SK-N-SH treated with all-trans-retinoic acid at 6 μM for 48 hours (cell line): ENCODE results near the gene RTL1.

ENCODE experiments used
- ATAC-seq: fragments of 200-7000 bp; cut with Tn5 transposase; 3 replicates; pipeline ENCODE4 v1.9.1; 2020; ENCODE audit warnings: mild to moderate bottlenecking, moderate library complexity
- ARNTL ChIP-seq: fragments of 450-650 bp; formaldehyde crosslinking; IDR thresholded peaks from 2 replicates; pipeline ENCODE4 v1.5.0; 2020; ENCODE audit warnings: low read depth, mild to moderate bottlenecking, moderate library complexity, borderline replicate concordance
- BACH2 ChIP-seq: fragments of 250-450 bp; sonication (Bioruptor Pico); IDR thresholded peaks from 2 replicates; pipeline ENCODE4 v1.9.0; 2021; ENCODE audit warnings: mild to moderate bottlenecking, borderline replicate concordance
- CREB5 ChIP-seq: fragments of 250-450 bp; sonication (Bioruptor Pico); IDR thresholded peaks from 2 replicates; pipeline ENCODE4 v1.5.1; 2020; ENCODE audit warnings: low read depth, mild to moderate bottlenecking, moderate library complexity
- CSDC2 ChIP-seq: fragments of 250-450 bp; sonication (Bioruptor Pico); IDR thresholded peaks from 2 replicates; pipeline ENCODE4 v1.5.0; 2020; ENCODE audit warnings: mild to moderate bottlenecking, moderate library complexity
- CSRNP3 ChIP-seq: fragments of 250-450 bp; sonication (Bioruptor Pico); IDR thresholded peaks from 2 replicates; pipeline ENCODE4 v1.5.1; 2021; ENCODE audit warnings: mild to moderate bottlenecking, moderate library complexity
- ESRRG ChIP-seq: fragments of 250-450 bp; sonication (Bioruptor Pico); IDR thresholded peaks from 2 replicates; pipeline ENCODE4 v1.6.1; 2021; ENCODE audit warnings: mild to moderate bottlenecking
- GLIS3 ChIP-seq: fragments of 250-450 bp; sonication (Bioruptor Pico); IDR thresholded peaks from 2 replicates; pipeline ENCODE4 v1.5.0; 2020; ENCODE audit warnings: mild to moderate bottlenecking, moderate library complexity
- OSR1 ChIP-seq: fragments of 250-450 bp; sonication (Bioruptor Pico); IDR thresholded peaks from 2 replicates; pipeline ENCODE4 v1.8.0; 2022; ENCODE audit warnings: moderate library complexity, mild to moderate bottlenecking, inconsistent platforms
- PATZ1 ChIP-seq: fragments of 250-450 bp; sonication (Bioruptor Pico); IDR thresholded peaks from 2 replicates; pipeline ENCODE4 v1.8.0; 2020; ENCODE audit warnings: mild to moderate bottlenecking, moderate library complexity, borderline replicate concordance
- SNAI2 ChIP-seq: fragments of 250-450 bp; sonication (Bioruptor Pico); IDR thresholded peaks from 2 replicates; pipeline ENCODE4 v1.5.0; 2020; ENCODE audit warnings: mild to moderate bottlenecking, moderate library complexity
- TCF4 ChIP-seq: fragments of 250-450 bp; sonication (Bioruptor Pico); IDR thresholded peaks from 2 replicates; pipeline ENCODE4 v1.8.0; 2021; ENCODE audit warnings: mild to moderate bottlenecking, moderate library complexity, borderline replicate concordance
- TOX ChIP-seq: fragments of 250-450 bp; sonication (Bioruptor Pico); IDR thresholded peaks from 2 replicates; pipeline ENCODE4 v1.8.0; 2021; ENCODE audit warnings: mild to moderate bottlenecking, moderate library complexity, borderline replicate concordance
- ZC3H10 ChIP-seq: fragments of 250-450 bp; sonication (Bioruptor Pico); IDR thresholded peaks from 2 replicates; pipeline ENCODE4 v1.5.1; 2021; ENCODE audit warnings: mild to moderate bottlenecking, moderate library complexity
- ZFP3 ChIP-seq: fragments of 250-450 bp; sonication (Bioruptor Pico); IDR thresholded peaks from 2 replicates; pipeline ENCODE4 v1.5.0; 2020; ENCODE audit warnings: mild to moderate bottlenecking, moderate library complexity
- ZFP30 ChIP-seq: fragments of 450-650 bp; formaldehyde crosslinking; IDR thresholded peaks from 2 replicates; pipeline ENCODE4 v1.5.0; 2022; ENCODE audit warnings: mild to moderate bottlenecking, moderate library complexity
- ZNF565 ChIP-seq: fragments of 450-650 bp; formaldehyde crosslinking; conservative IDR thresholded peaks from 2 replicates; pipeline ENCODE4 v1.5.0; 2020; ENCODE audit warnings: low read depth, mild to moderate bottlenecking, moderate library complexity
- ZNF70 ChIP-seq: fragments of 450-650 bp; formaldehyde crosslinking; IDR thresholded peaks from 2 replicates; pipeline ENCODE4 v1.5.0; 2020; ENCODE audit warnings: mild to moderate bottlenecking, moderate library complexity
- ZNF8 ChIP-seq: fragments of 450-650 bp; formaldehyde crosslinking; IDR thresholded peaks from 2 replicates; pipeline ENCODE4 v1.5.0; 2020; ENCODE audit warnings: mild to moderate bottlenecking, moderate library complexity

The RTL1 gene

GRCh38 chr14:100889641-100890040 lies 13.9 kb downstream of the RTL1 start:
- no peak for TF ChIP-seq OSR1 (CRISPR knock-in tag)
- no peak for TF ChIP-seq TOX (CRISPR knock-in tag)
- no peak for TF ChIP-seq ZFP30 (CRISPR knock-in tag)
- no peak for TF ChIP-seq ZC3H10 (CRISPR knock-in tag)

GRCh38 chr14:100888789-100889315 lies 14.7 kb downstream of the RTL1 start:
- ATAC-seq: no peak
- TF ChIP-seq PATZ1 (CRISPR knock-in tag) (no peak), GLIS3 (CRISPR knock-in tag) (no peak), ZNF8 (CRISPR knock-in tag) (no peak), ZC3H10 (CRISPR knock-in tag) (no peak)

More at GRCh38 chr14:100889641-100890040, 13.9 kb downstream of the RTL1 start:
- no peak for ATAC-seq

GRCh38 chr14:100887728-100888335 lies 15.7 kb downstream of the RTL1 start:
- TF ChIP-seq ZNF8 (CRISPR knock-in tag) (no peak), ZNF565 (CRISPR knock-in tag) (no peak), CREB5 (CRISPR knock-in tag) (no peak), ZFP30 (CRISPR knock-in tag) (no peak), ZNF70 (CRISPR knock-in tag) (no peak), PATZ1 (CRISPR knock-in tag) (no peak), SNAI2 (CRISPR knock-in tag) (no peak), ZFP3 (CRISPR knock-in tag) (no peak), GLIS3 (CRISPR knock-in tag) (no peak), BACH2 (CRISPR knock-in tag) (no peak), CSDC2 (CRISPR knock-in tag) (no peak), ARNTL (CRISPR knock-in tag) (no peak), ZC3H10 (CRISPR knock-in tag) (no peak), TCF4 (CRISPR knock-in tag) (no peak), CSRNP3 (CRISPR knock-in tag) (no peak), ESRRG (no peak)
- no peak for ATAC-seq

GRCh38 chr14:100885617-100886016 lies 17.9 kb downstream of the RTL1 start:
- no peak for ATAC-seq
- TF ChIP-seq CREB5 (CRISPR knock-in tag) (no peak), ZNF70 (CRISPR knock-in tag) (no peak), CSDC2 (CRISPR knock-in tag) (no peak), ZC3H10 (CRISPR knock-in tag) (no peak), CSRNP3 (CRISPR knock-in tag) (no peak)
- TF ChIP-seq, all 23 proteins: peak for 0
